Measurements from ENCODE around the gene YIPF3. TPM values are rescaled to one million over a fixed set of nuclear protein-coding genes. Genes with fewer than 3 reads are reported as not detected.

YIPF3 gene
- polyA plus RNA-seq, 1 donor (not counting 4 experiments of a cell fraction or from before 2014, with no cell fraction given): 136 TPM

DNA sequence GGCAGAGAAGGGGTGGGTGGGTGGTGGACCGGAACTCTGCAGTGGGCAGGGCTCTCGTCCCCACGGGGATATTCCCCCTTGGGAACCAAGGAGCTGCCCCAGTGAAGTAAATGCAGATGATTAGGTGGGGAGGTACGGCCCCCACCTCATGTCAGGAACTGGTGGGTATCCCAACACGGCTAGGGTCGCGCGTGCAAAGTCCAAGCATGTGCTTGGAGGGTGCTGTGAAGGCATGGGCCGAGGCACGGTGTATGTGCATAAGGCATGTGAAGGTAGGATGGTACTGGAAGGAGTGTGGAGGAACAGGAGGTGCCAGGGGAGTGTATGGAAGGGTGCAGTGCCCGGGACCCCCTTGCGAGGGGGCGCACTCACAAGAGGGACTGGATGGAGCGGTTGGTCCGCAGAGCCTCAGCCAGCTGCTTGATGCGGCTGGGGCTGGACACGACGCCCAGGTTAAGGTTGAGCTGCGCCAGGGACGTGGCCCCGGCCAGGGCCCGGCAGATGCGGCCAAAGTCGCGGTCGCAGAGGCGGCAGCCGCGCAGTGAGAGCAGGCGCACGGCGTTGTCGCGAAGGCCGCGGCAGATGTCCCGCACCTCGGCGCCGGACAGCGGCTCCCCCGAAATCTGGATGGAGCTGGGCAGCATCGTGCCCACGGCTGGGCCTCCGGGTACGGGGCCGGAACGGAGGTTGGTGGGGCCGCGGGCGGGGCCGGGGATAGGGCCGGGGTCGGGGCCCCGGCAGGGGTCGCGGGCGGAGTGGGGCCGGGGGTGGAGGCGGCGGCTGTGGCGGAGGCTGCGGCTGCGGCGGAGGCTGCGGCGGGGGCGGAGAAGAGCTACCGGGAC, 7.4 kb downstream of the YIPF3 start:
- Histone ChIP-seq H3K9me3 (ENCODE audit: control insufficient read depth, low read depth, low read length) (no peaks in the 10 kb centered on the region), H3K79me2 (ENCODE audit: control insufficient read depth, insufficient read depth, low read length) (peaks cover 6% of the 10 kb centered on the region), H3K4me2 (ENCODE audit: control insufficient read depth, extremely low read depth, insufficient read depth, low read depth, low read length) (peak overlapping the region; percentile 91), H3K9me1 (ENCODE audit: control insufficient read depth, extremely low read depth, insufficient read depth, low read length) (no peaks in the 10 kb centered on the region), H3K27ac (ENCODE audit: control insufficient read depth, insufficient read depth, low read length) (no peak overlapping the region), H4K20me1 (ENCODE audit: control insufficient read depth, extremely low read depth, insufficient read depth, low read length) (no peaks in the 10 kb centered on the region), H3K27me3 (ENCODE audit: control insufficient read depth, extremely low read depth, insufficient read depth, low read length) (peaks cover 10% of the 10 kb centered on the region), H3K4me3 (ENCODE audit: control insufficient read depth in 2 of 3, extremely low read depth in 1 of 3, insufficient read depth in 2 of 3, low read depth in 1 of 3, low read length in 3 of 3) (peak overlapping the region; percentile 49 to 81 (median 68)), H2AFZ (ENCODE audit: control insufficient read depth, low read length) (peak overlapping the region; percentile 46), H3K9ac (ENCODE audit: control insufficient read depth, extremely low read depth, insufficient read depth, low read length) (peak overlapping the region; percentile 50), H3K36me3 (ENCODE audit: control insufficient read depth in 2 of 2, extremely low read depth in 1 of 2, insufficient read depth in 2 of 2, low read length in 2 of 2) (peaks cover 26 to 30% of the 10 kb centered on the region in 2 experiments), H3K4me1 (ENCODE audit: control insufficient read depth, extremely low read depth, insufficient read depth, low read length) (peaks cover 15% of the 10 kb centered on the region)
- FAIRE-seq: no peak
- DNase-seq (ENCODE audit: low read depth, low spot score): no peak
- no peak for TF ChIP-seq EZH2 (IDR thresholded peaks at IDR 0.05; ENCODE audit: low read length)
- no peak for TF ChIP-seq CTCF (optimal IDR thresholded peaks at IDR 0.05 in 1 of 3, IDR thresholded peaks at IDR 0.05 in 1 of 3, conservative IDR thresholded peaks at IDR 0.05 in 1 of 3; ENCODE audit: extremely low read depth in 1 of 3, insufficient read depth in 2 of 3, low read length in 3 of 3)
- dilution Hi-C loops (cut with MboI; ENCODE audit: extremely low pct_ligation_motif_present, low sequenced_read_pairs): no loop called here

- peaks cover 15% of the 10 kb centered on the region for H3K4me1 ChIP-seq (ENCODE audit: control insufficient read depth, extremely low read depth, insufficient read depth, low read length)
- no peaks in the 10 kb centered on the region for H4K20me1 ChIP-seq (ENCODE audit: control insufficient read depth, extremely low read depth, insufficient read depth, low read length)
- no peak overlapping the region for H3K4me3 ChIP-seq (ENCODE audit: control insufficient read depth in 2 of 3, extremely low read depth in 1 of 3, insufficient read depth in 2 of 3, low read depth in 1 of 3, low read length in 3 of 3)
- H3K36me3 ChIP-seq (ENCODE audit: control insufficient read depth in 2 of 2, extremely low read depth in 1 of 2, insufficient read depth in 2 of 2, low read length in 2 of 2): peaks cover 24 to 32% of the 10 kb centered on the region in 2 experiments
- FAIRE-seq: no peak
- H3K27me3 ChIP-seq (ENCODE audit: control insufficient read depth, extremely low read depth, insufficient read depth, low read length): peaks cover 10% of the 10 kb centered on the region
- no peak overlapping the region for H2AFZ ChIP-seq (ENCODE audit: control insufficient read depth, low read length)
- H3K79me2 ChIP-seq (ENCODE audit: control insufficient read depth, insufficient read depth, low read length): peaks cover 3% of the 10 kb centered on the region
- no peak for TF ChIP-seq EZH2 (IDR thresholded peaks at IDR 0.05; ENCODE audit: low read length)
- TF ChIP-seq CTCF (optimal IDR thresholded peaks at IDR 0.05 in 1 of 3, IDR thresholded peaks at IDR 0.05 in 1 of 3, conservative IDR thresholded peaks at IDR 0.05 in 1 of 3; ENCODE audit: extremely low read depth in 1 of 3, insufficient read depth in 2 of 3, low read length in 3 of 3): no peak
- H3K9ac ChIP-seq (ENCODE audit: control insufficient read depth, extremely low read depth, insufficient read depth, low read length): no peak overlapping the region
- H3K27ac ChIP-seq (ENCODE audit: control insufficient read depth, insufficient read depth, low read length): no peak overlapping the region
- dilution Hi-C loops (cut with MboI; ENCODE audit: extremely low pct_ligation_motif_present, low sequenced_read_pairs): no loop called here
- H3K4me2 ChIP-seq (ENCODE audit: control insufficient read depth, extremely low read depth, insufficient read depth, low read depth, low read length): no peak overlapping the region
- H3K9me3 ChIP-seq (ENCODE audit: control insufficient read depth, low read depth, low read length): no peaks in the 10 kb centered on the region
- DNase-seq (ENCODE audit: low read depth, low spot score): no peak
- H3K9me1 ChIP-seq (ENCODE audit: control insufficient read depth, extremely low read depth, insufficient read depth, low read length): no peaks in the 10 kb centered on the region
These were observed 8.1 kb downstream of the YIPF3 start for GRCh38 chr6:43508481-43509141.
